A549 (cell line): ENCODE measurements around the gene EIF3L. TPM values are rescaled to one million over a fixed set of nuclear protein-coding genes. Genes with fewer than 3 reads are reported as not detected.
A peak's percentile ranks its signal among the peaks of the same experiment; 100 is the strongest.

Experiments used
- ATAC-seq, 2 experiments: fragments of 200-7000 bp in 1 of 2; fragments of >200 bp in 1 of 2; cut with Nextera tagmentation in 1 of 2; cut with Tn5 transposase in 1 of 2; 3 replicates each; pipeline versions ENCODE4 v1.8.0 to v1.9.1; 2018 to 2020; ENCODE audit warnings: mild to moderate bottlenecking in 1 of 2, moderate library complexity in 1 of 2
- CTCF ChIA-PET: fragments of 300-600 bp; sonication (Branson Sonifier 250); formaldehyde crosslinking; extraction: SDS; loops from one replicate; lab custom pipeline; 2021; ENCODE audit warnings: antibody characterized with exemption, inconsistent platforms; lab: Yijun Ruan, JAX
- POLR2A ChIA-PET: fragments of 350-600 bp; formaldehyde crosslinking; extraction: SDS; loops from one replicate; lab custom pipeline; 2021; ENCODE audit warnings: antibody characterized with exemption, inconsistent platforms; lab: Yijun Ruan, JAX
- DNase-seq, 2 experiments: peaks; one replicate each; pipeline versions ENCODE4 v3.0.0 to v3.0.0-alpha.2; 2011 to 2016; ENCODE audit warnings: low read depth in 1 of 2, low spot score in 1 of 2
- FAIRE-seq: peaks from 2 replicates; lab custom pipeline; 2011; peaks lifted over from hg19 to GRCh38; lab: Jason Lieb, UNC
- H3K27ac ChIP-seq, 2 experiments: fragments of >200 bp; sonication (Bioruptor Twin); formaldehyde crosslinking; 3 replicates each; pipeline ENCODE4 v1.5.1; 2016 to 2017
- H3K4me1 ChIP-seq: fragments of >200 bp; sonication (Bioruptor Twin); formaldehyde crosslinking; 3 replicates; pipeline ENCODE4 v1.6.1; 2016
- H3K4me2 ChIP-seq: fragments of >200 bp; sonication (Bioruptor Twin); formaldehyde crosslinking; 3 replicates; pipeline ENCODE4 v1.6.1; 2016
- H3K4me3 ChIP-seq: fragments of >200 bp; sonication (Bioruptor Twin); formaldehyde crosslinking; 3 replicates; pipeline ENCODE4 v1.5.1; 2016
- H3K9me3 ChIP-seq: fragments of >200 bp; sonication (Bioruptor Twin); formaldehyde crosslinking; 3 replicates; pipeline ENCODE4 v1.6.1; 2016
- CEBPB ChIP-seq, 2 experiments: fragments of >200 bp in 1 of 2; sonication (Bioruptor Twin) in 1 of 2; formaldehyde crosslinking in 1 of 2; IDR thresholded peaks; 2 replicates each; pipeline ENCODE4 v1.6.1; 2012 to 2016
- EHF ChIP-seq: fragments of 250-450 bp; sonication (Bioruptor Pico); IDR thresholded peaks from 2 replicates; pipeline ENCODE4 v1.5.0; 2020; ENCODE audit warnings: mild to moderate bottlenecking
- EHMT2 ChIP-seq: fragments of 200-600 bp; sonication (generic); IDR thresholded peaks from 2 replicates; pipeline ENCODE4 v1.6.1; 2016; ENCODE audit warnings: antibody characterized with exemption, low read depth, mild to moderate bottlenecking, moderate library complexity
- EP300 ChIP-seq, 2 experiments: fragments of >200 bp; sonication (Bioruptor Twin); formaldehyde crosslinking; IDR thresholded peaks; 2 replicates in 1 of 2; 3 replicates in 1 of 2; pipeline ENCODE4 v1.6.1; 2016 to 2017
- FOSB ChIP-seq: fragments of 250-450 bp; sonication (Bioruptor Pico); IDR thresholded peaks from 2 replicates; pipeline ENCODE4 v1.5.0; 2020; ENCODE audit warnings: mild to moderate bottlenecking, moderate library complexity
- HEYL ChIP-seq: fragments of 250-450 bp; sonication (Bioruptor Pico); IDR thresholded peaks from 2 replicates; pipeline ENCODE4 v1.8.0; 2021; ENCODE audit warnings: mild to moderate bottlenecking, moderate library complexity
- HOXA7 ChIP-seq: fragments of 250-450 bp; sonication (Bioruptor Pico); IDR thresholded peaks from 2 replicates; pipeline ENCODE4 v1.5.0; 2020; ENCODE audit warnings: mild to moderate bottlenecking, moderate library complexity
- KDM1A ChIP-seq: fragments of 200-600 bp; sonication (generic); IDR thresholded peaks from 2 replicates; pipeline ENCODE4 v1.6.1; 2016; ENCODE audit warnings: low read depth, mild to moderate bottlenecking
- MYC ChIP-seq: IDR thresholded peaks from 2 replicates; pipeline ENCODE4 v1.6.1; 2012; ENCODE audit warnings: mild to moderate bottlenecking, inconsistent platforms, low read length, improper control_type of control experiment, borderline replicate concordance
- ZNF302 ChIP-seq: fragments of 250-450 bp; sonication (Bioruptor Pico); IDR thresholded peaks from 2 replicates; pipeline ENCODE4 v1.9.0; 2021; ENCODE audit warnings: inconsistent platforms, mild to moderate bottlenecking, moderate library complexity
- WGBS: methylation state at CpG from one replicate; pipeline ENCODE4 v1.1.6; 2017; ENCODE audit errors: missing lambda C conversion rate; 5-methylcytosine and 5-hydroxymethylcytosine counted together
- polyA plus RNA-seq, 4 experiments: library from polyadenylated mRNA; depleted of rRNA in 3 of 4; stranded (reverse); fragments of >200 nt; fragmentation: RNase III in 1 of 4; extraction: RNeasy Plus Mini Kit Qiagen cat#74134 plus additional on column Dnase treatment in 1 of 4; gene quantifications; 2 replicates in 3 of 4; 3 replicates in 1 of 4; pipeline ENCODE4 v1.2.3, GENCODE V29; 2011 to 2017
- TF ChIP-seq, protein P1 (sequence below): IDR thresholded peaks from 2 replicates; pipeline ENCODE4 v1.6.1; 2012
- TF ChIP-seq, protein P2 (sequence below): fragments of >200 bp; sonication (Bioruptor Twin); formaldehyde crosslinking; IDR thresholded peaks from 2 replicates; pipeline ENCODE4 v1.6.1; 2016
- TF ChIP-seq, protein P3 (sequence below): fragments of 200-600 bp; sonication (generic); IDR thresholded peaks from 2 replicates; pipeline ENCODE4 v1.6.1; 2016; ENCODE audit warnings: antibody characterized with exemption, mild to moderate bottlenecking, moderate library complexity
- TF ChIP-seq, protein P4 (sequence below): fragments of >200 bp; sonication (Bioruptor Twin); formaldehyde crosslinking; IDR thresholded peaks from 3 replicates; pipeline ENCODE4 v1.5.1; 2016
- TF ChIP-seq, protein P5 (sequence below): IDR thresholded peaks from 2 replicates; pipeline ENCODE4 v1.6.1; 2012

EIF3L gene
- polyA plus RNA-seq, 2 of the 4 experiments (the other 2 are of a cell fraction): 218 to 423 TPM

DNA sequence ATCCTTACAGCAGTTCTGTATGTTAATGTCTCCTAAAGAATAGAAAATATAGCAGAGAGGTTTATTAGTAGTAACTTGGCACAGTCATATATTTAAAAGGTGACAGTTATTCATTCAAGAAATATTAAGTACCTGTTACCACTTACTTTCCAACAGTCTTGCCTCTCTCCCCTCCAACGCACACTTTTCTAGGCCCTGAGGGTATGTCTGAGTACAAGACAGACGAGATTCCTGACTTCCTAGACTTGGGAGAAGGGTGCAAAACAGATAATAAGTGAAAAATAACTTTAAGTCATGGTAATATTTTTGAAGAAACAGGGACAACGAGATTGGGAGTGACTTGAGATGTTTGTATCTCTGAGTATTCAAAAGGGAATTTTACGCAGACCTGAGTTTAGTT, 1.6 kb downstream of the EIF3L start:
- ATAC-seq: no peak
- peaks cover 11% of the 10 kb centered on the region; the same call in 2 of the 3 replicates for H3K4me1 ChIP-seq
- POLR2A ChIA-PET: no interaction called here
- no peak overlapping the region for H3K27ac ChIP-seq
- H3K9me3 ChIP-seq: no peaks in the 10 kb centered on the region
- no peak for DNase-seq
- TF ChIP-seq, protein P1, sequence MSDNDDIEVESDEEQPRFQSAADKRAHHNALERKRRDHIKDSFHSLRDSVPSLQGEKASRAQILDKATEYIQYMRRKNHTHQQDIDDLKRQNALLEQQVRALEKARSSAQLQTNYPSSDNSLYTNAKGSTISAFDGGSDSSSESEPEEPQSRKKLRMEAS: no peak
- TF ChIP-seq MYC: no peak
- TF ChIP-seq, protein P2, sequence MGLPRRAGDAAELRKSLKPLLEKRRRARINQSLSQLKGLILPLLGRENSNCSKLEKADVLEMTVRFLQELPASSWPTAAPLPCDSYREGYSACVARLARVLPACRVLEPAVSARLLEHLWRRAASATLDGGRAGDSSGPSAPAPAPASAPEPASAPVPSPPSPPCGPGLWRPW: no peak
- TF ChIP-seq, protein P3, sequence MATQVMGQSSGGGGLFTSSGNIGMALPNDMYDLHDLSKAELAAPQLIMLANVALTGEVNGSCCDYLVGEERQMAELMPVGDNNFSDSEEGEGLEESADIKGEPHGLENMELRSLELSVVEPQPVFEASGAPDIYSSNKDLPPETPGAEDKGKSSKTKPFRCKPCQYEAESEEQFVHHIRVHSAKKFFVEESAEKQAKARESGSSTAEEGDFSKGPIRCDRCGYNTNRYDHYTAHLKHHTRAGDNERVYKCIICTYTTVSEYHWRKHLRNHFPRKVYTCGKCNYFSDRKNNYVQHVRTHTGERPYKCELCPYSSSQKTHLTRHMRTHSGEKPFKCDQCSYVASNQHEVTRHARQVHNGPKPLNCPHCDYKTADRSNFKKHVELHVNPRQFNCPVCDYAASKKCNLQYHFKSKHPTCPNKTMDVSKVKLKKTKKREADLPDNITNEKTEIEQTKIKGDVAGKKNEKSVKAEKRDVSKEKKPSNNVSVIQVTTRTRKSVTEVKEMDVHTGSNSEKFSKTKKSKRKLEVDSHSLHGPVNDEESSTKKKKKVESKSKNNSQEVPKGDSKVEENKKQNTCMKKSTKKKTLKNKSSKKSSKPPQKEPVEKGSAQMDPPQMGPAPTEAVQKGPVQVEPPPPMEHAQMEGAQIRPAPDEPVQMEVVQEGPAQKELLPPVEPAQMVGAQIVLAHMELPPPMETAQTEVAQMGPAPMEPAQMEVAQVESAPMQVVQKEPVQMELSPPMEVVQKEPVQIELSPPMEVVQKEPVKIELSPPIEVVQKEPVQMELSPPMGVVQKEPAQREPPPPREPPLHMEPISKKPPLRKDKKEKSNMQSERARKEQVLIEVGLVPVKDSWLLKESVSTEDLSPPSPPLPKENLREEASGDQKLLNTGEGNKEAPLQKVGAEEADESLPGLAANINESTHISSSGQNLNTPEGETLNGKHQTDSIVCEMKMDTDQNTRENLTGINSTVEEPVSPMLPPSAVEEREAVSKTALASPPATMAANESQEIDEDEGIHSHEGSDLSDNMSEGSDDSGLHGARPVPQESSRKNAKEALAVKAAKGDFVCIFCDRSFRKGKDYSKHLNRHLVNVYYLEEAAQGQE: no peak
- TF ChIP-seq, all 56 proteins: peak for 0
- peak overlapping the region; percentile 98 for H3K4me2 ChIP-seq
- H3K4me3 ChIP-seq: no peak overlapping the region
- CTCF ChIA-PET: interaction anchor here (1.1 to 4.7 kb wide), 2 partner anchors 12 to 33 kb away, joined by 3 to 46 read pairs; no protein-coding TSS in a partner anchor
- FAIRE-seq: no peak
- WGBS: 83% methylated on average over 4 of the region's 4 CpGs

DNA sequence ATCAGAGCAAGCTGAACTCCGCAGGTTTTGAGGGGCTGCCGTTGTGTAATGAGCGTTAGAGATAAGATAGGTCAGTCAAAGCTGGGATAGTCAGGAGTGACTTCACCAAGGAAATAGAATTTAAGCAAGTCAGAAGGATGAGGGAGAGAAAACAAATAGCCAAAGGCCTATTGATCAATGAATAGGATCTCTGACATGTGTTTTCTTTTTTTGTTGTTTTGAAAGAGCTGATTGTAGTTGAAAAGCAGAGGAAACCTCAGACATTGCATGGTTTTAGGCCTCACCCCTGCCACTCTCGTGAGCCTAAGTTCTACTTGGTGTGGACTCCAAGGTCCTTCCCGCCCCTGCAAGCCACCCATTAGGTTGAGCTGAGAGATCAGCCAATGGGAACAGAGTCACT, 3.2 kb downstream of the EIF3L start:
- POLR2A ChIA-PET: no interaction called here
- Histone ChIP-seq H3K4me1 (peaks cover 11% of the 10 kb centered on the region; the same call in 2 of the 3 replicates), H3K27ac (no peak overlapping the region), H3K9me3 (no peaks in the 10 kb centered on the region), H3K4me3 (no peak overlapping the region), H3K4me2 (no peak overlapping the region)
- no peak for DNase-seq
- CTCF ChIA-PET: interaction anchor here (0.8 to 4.7 kb wide), 3 partner anchors 11 to 112 kb away, joined by 3 to 46 read pairs (median 5); no protein-coding TSS in a partner anchor
- TF ChIP-seq KDM1A (no peak), FOSB (CRISPR knock-in tag) (no peak), HOXA7 (CRISPR knock-in tag) (no peak), EHF (CRISPR knock-in tag) (no peak), CEBPB (IDR thresholded peaks at IDR 0.05) (no peak), EHMT2 (no peak), EP300 (IDR thresholded peaks at IDR 0.05) (no peak), HEYL (CRISPR knock-in tag) (no peak), ZNF302 (CRISPR knock-in tag) (no peak)
- TF ChIP-seq, protein P4, sequence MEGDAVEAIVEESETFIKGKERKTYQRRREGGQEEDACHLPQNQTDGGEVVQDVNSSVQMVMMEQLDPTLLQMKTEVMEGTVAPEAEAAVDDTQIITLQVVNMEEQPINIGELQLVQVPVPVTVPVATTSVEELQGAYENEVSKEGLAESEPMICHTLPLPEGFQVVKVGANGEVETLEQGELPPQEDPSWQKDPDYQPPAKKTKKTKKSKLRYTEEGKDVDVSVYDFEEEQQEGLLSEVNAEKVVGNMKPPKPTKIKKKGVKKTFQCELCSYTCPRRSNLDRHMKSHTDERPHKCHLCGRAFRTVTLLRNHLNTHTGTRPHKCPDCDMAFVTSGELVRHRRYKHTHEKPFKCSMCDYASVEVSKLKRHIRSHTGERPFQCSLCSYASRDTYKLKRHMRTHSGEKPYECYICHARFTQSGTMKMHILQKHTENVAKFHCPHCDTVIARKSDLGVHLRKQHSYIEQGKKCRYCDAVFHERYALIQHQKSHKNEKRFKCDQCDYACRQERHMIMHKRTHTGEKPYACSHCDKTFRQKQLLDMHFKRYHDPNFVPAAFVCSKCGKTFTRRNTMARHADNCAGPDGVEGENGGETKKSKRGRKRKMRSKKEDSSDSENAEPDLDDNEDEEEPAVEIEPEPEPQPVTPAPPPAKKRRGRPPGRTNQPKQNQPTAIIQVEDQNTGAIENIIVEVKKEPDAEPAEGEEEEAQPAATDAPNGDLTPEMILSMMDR: no peak
- TF ChIP-seq, protein P5, sequence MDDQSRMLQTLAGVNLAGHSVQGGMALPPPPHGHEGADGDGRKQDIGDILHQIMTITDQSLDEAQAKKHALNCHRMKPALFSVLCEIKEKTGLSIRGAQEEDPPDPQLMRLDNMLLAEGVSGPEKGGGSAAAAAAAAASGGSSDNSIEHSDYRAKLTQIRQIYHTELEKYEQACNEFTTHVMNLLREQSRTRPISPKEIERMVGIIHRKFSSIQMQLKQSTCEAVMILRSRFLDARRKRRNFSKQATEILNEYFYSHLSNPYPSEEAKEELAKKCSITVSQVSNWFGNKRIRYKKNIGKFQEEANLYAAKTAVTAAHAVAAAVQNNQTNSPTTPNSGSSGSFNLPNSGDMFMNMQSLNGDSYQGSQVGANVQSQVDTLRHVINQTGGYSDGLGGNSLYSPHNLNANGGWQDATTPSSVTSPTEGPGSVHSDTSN: no peak
- TF ChIP-seq, protein P3: no peak
- FAIRE-seq: no peak
- WGBS: 91% methylated on average over 5 of the region's 5 CpGs
- no peak for ATAC-seq
